GM13977 (cell line): ENCODE data around the gene SENP6.
"Not testable (repeated sequence)": the region's sequence is repeated elsewhere in the genome, so short reads cannot be mapped to it uniquely, and the experiment has no call there.

Experiments used
- DNase-seq: peaks from one replicate; pipeline ENCODE4 v3.0.0; 2012; ENCODE audit warnings: low spot score
- CTCF ChIP-seq: IDR thresholded peaks from 2 replicates; pipeline ENCODE4 v1.5.1; 2012; ENCODE audit warnings: mild to moderate bottlenecking, control low read depth; ENCODE audit not compliant: insufficient read depth; ENCODE audit errors: extremely low read depth, missing control alignments
- in situ Hi-C: fragments of 300-500 bp; cut with MboI; formaldehyde crosslinking; loops from one replicate; pipeline ENCODE4 v1.12.0; 2022; ENCODE audit warnings: low sequenced_read_pairs, low pct_unique_long_range_greater_than_20kb, mixed read lengths, inconsistent platforms; ENCODE audit not compliant: unreplicated experiment

SENP6 gene

GRCh38 chr6:75689576-75689975 is 87.9 kb downstream of the SENP6 start:
- in situ Hi-C loops, result no loop called here
- no peak for TF ChIP-seq CTCF
- DNase-seq, result no peak

GRCh38 chr6:75691012-75691411 is 89.3 kb downstream of the SENP6 start:
- TF ChIP-seq CTCF, result no peak
- in situ Hi-C loops, result no loop called here
- DNase-seq, result no peak

- in situ Hi-C loops, result no loop called here
- DNase-seq, result no peak
- TF ChIP-seq CTCF, result no peak
Measured at GRCh38 chr6:75693534-75693933, 91.9 kb downstream of the SENP6 start.

- in situ Hi-C loops, result no loop called here
- no peak for TF ChIP-seq CTCF
- DNase-seq, result no peak
Measured at GRCh38 chr6:75694406-75694805, 92.7 kb downstream of the SENP6 start.

- DNase-seq, in situ Hi-C loops: not testable (repeated sequence)
Measured at GRCh38 chr6:75708334-75708733, 106.7 kb downstream of the SENP6 start.

GRCh38 chr6:75711173-75711572 is 109.5 kb downstream of the SENP6 start:
- in situ Hi-C loops, result no loop called here
- DNase-seq, result no peak

GRCh38 chr6:75719133-75719532 is 117.5 kb downstream of the SENP6 start:
- no peak for DNase-seq
- TF ChIP-seq CTCF, result no peak
- in situ Hi-C loops, result no loop called here

More at GRCh38 chr6:75711173-75711572, 109.5 kb downstream of the SENP6 start:
- TF ChIP-seq CTCF, result no peak

- no peak for DNase-seq
- TF ChIP-seq CTCF, result no peak
- in situ Hi-C loops, result no loop called here
Measured at GRCh38 chr6:75723382-75723781, 121.7 kb downstream of the SENP6 start.
